Activated T-helper 1 cell treated with anti-CD3 and anti-CD28 coated beads, Interleukin-2, amount 50 U/mL, for 16 hours (primary cell): ENCODE results near the gene BIRC5.
A peak's percentile ranks its signal among the peaks of the same experiment; 100 is the strongest.

Source experiments
- DNase-seq, 2 donors: peaks; one replicate each; pipeline ENCODE4 v3.0.0-alpha.2; 2020; ENCODE audit warnings: low read depth in 1 of 2, low spot score in 1 of 2

The BIRC5 gene

DNA sequence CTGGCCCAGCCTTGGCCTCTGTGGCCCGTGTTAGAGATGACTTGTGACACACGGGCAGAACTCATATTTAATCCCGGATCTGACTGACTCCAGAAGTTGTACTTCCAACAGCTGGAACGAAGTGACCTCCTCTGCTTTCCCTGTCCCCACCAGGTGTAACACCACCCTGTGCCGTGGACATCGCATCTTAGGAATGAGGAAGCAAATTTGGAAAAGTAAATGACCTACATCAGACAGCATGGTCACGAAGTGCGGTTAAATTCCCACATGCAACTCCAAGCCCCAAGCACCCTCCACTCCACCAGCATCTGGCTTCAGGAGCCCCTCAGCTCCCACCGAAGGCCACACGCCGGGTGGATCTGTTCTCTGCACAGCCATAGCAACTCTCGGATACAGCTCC lies 30.1 kb upstream of the BIRC5 start:
- DNase-seq = no peak

DNA sequence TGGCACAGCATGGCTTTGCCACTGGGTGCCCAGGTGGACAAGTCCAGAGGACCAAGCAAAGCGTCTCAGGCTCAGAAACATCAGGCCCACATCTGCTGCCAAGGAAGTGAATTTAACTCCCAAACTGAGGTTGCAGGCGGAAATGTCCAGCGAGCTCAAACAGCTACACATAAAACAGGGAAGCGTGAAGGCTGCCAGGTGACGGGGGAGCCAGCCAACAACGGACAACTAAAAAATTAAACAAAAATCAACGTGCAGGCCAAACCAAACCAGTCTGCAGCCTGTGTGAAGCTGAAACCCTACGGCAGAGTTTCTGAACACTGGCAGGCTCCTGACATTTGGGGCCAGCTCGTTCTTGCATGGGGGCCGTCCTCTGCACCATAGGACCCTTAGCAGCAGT lies 29.7 kb upstream of the BIRC5 start:
- no peak for DNase-seq

DNA sequence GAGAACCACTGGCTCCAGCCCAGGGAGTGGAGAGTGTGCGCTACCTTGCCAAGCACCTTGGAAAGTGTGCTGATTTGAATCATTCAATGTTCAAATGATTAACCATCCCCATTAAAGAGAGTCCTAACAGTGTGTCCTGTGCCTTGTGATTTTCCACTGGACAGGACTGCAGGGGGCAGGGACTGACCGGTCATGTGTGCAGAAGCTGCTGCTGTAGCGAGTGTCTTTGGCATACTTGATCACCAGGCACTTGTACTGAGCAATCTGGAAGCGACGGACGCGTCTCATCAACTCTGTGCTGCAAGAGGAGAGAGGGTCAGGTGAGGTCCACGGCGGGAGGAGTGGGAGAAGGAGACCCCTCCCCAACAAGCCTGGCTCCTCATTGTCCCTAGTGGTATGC lies 29.2 kb upstream of the BIRC5 start:
- DNase-seq = no peak

GRCh38 chr17:78185981-78186691 lies 27.9 kb upstream of the BIRC5 start:
- DNase-seq = no peak

- DNase-seq = peak; percentile 55 to 75
These were observed 27.1 kb upstream of the BIRC5 start, which contains the start of the genes AFMID and TK1 for GRCh38 chr17:78186692-78187595. TSS of gene AFMID (plus strand) at chr17:78187362. CDS start at chr17:78187371, 9 bp downstream. TSS of gene TK1 (minus strand) at chr17:78187052. CDS start at chr17:78186994, 58 bp downstream.

DNA sequence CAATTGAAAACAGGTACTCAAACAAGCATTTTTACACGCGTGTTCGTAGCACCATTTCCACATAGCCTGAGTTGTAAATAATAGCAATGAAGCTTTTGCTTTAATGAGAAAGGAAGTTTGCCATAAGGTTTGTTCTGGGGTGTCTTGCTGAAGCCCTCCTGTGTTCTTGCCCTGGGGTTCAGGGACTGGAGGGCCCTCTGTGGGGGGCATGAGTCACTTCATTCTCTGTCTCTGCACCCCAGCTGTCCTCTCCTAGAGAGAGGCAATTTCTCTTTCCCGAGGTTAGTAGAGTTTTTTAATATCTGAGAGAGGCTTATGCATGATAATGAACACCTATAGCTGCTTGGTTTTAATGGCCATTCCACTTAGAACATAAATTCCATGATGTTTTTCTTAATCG lies 17.3 kb upstream of the BIRC5 start:
- no peak for DNase-seq

GRCh38 chr17:78197147-78197832 lies 16.8 kb upstream of the BIRC5 start:
- DNase-seq = no peak

- DNase-seq = no peak
These were observed 13.6 kb upstream of the BIRC5 start for GRCh38 chr17:78200451-78200850.

- no peak for DNase-seq
These were observed 11.4 kb upstream of the BIRC5 start for GRCh38 chr17:78202666-78203065.

- DNase-seq = no peak
These were observed 9.5 kb upstream of the BIRC5 start for GRCh38 chr17:78204387-78205123.

DNA sequence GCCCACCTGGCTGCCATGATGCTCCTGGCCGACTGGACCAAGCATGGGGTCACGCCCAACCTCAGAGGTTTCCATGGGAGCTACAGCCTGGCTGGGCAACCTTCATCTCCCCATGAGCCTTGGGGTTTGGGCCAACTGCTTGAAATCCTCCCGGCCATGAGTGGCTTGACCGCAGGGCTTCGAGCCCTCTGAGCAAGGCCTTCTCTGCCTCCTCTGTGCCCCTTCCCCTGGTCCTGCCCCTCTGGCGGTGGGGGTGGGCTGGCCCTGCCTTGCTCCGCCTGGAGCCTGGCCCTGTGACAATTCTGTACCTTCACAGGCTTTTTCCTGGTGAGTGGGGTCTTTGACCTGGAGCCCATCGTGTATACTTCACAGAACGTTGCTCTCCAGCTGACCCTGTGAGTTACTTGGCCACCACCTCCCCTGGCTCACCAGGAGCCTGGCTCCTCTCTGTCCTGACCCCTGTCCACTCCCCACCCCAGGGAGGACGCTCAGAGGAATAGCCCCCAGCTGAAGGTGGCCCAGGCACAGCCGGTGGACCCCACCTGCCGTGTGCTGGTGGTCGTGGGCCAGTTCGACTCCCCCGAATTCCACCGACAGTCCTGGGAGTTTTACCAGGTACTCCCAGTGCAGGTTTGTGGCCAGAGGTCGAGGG lies 8.8 kb upstream of the BIRC5 start:
- DNase-seq = no peak

GRCh38 chr17:78206298-78206697 lies 7.8 kb upstream of the BIRC5 start:
- no peak for DNase-seq

DNA sequence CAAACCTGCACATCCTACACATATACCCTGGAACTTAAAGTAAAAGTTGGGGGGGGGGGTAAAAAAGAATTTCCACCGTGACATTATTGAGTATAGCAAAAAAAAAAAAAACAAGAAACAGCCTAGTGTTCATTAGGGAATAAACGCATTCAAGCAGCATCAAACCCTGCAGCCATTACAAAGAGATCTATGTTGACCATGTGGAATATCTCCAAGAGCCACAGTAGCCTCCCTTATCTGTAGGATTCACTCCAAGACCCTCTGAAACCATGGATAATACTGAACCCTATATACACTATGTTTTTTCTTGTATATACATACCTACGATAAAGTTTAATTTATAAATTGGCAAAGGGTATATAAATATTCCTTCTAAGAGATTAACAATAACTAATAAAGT lies 5.6 kb upstream of the BIRC5 start:
- no peak for DNase-seq

- DNase-seq = no peak
These were observed 3.9 kb upstream of the BIRC5 start for GRCh38 chr17:78210111-78210510.

DNA sequence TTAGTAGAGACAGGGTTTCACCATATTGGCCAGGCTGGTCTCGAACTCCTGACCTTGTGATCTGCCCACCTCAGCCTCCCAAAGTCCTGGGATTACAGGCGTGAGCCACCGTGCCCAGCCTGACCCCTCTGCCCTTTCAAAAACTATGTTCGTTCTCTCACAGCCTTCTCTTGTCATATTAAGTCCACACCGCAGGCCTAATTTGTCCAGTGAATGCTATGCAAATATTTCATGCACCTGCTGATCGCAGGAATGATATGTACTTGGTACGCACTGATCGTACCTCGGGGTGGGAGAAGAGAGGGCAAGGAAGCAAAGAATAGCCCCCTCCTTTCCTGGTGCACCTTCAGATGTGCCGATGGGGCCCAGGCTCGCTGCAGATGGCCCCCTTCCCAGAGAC lies 3.0 kb upstream of the BIRC5 start:
- DNase-seq = no peak

DNA sequence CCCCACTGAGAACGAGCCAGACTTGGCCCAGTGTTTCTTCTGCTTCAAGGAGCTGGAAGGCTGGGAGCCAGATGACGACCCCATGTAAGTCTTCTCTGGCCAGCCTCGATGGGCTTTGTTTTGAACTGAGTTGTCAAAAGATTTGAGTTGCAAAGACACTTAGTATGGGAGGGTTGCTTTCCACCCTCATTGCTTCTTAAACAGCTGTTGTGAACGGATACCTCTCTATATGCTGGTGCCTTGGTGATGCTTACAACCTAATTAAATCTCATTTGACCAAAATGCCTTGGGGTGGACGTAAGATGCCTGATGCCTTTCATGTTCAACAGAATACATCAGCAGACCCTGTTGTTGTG lies 631 bp downstream of the BIRC5 start:
- DNase-seq = no peak

- no peak for DNase-seq
These were observed 5.5 kb downstream of the BIRC5 start for GRCh38 chr17:78219396-78220150.

GRCh38 chr17:78223061-78223460 lies 9.0 kb downstream of the BIRC5 start:
- DNase-seq = no peak

DNA sequence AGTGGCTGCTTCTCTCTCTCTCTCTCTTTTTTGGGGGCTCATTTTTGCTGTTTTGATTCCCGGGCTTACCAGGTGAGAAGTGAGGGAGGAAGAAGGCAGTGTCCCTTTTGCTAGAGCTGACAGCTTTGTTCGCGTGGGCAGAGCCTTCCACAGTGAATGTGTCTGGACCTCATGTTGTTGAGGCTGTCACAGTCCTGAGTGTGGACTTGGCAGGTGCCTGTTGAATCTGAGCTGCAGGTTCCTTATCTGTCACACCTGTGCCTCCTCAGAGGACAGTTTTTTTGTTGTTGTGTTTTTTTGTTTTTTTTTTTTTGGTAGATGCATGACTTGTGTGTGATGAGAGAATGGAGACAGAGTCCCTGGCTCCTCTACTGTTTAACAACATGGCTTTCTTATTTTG lies 9.7 kb downstream of the BIRC5 start:
- DNase-seq = no peak
